Naive B cell (primary cell): ENCODE results near the gene COX5A. TPM values are rescaled to one million over a fixed set of nuclear protein-coding genes. Genes with fewer than 3 reads are reported as not detected.

Source experiments
- ATAC-seq, 2 donors: fragments of 150-1000 bp; cut with Tn5 transposase; 2 replicates each; pipeline ENCODE4 v1.10.0; 2021; ENCODE audit warnings: low read depth in 2 of 2, mild to moderate bottlenecking in 2 of 2, moderate library complexity in 2 of 2
- DNase-seq: peaks from one replicate; pipeline ENCODE4 v3.0.0; 2022
- H3K27ac Mint-ChIP-seq, 6 donors: one replicate each; pipeline ENCODE4 v1.8.0; 2020 to 2022; ENCODE audit warnings: mild to moderate bottlenecking in 6 of 6, mixed read lengths in 6 of 6, moderate library complexity in 5 of 6, inconsistent platforms in 2 of 6
- H3K27me3 Mint-ChIP-seq, 3 donors: one replicate each; pipeline ENCODE4 v1.8.0; 2021 to 2022; ENCODE audit warnings: mixed read lengths in 3 of 3, mild to moderate bottlenecking in 1 of 3
- H3K36me3 Mint-ChIP-seq, 2 donors: one replicate each; pipeline ENCODE4 v1.8.0; 2020 to 2022; ENCODE audit warnings: mixed read lengths in 2 of 2, inconsistent platforms in 1 of 2, mild to moderate bottlenecking in 1 of 2
- H3K4me1 Mint-ChIP-seq, 3 donors: one replicate each; pipeline ENCODE4 v1.8.0; 2020 to 2022; ENCODE audit warnings: mixed read lengths in 3 of 3, inconsistent platforms in 1 of 3, mild to moderate bottlenecking in 1 of 3, moderate library complexity in 1 of 3
- H3K4me3 Mint-ChIP-seq, 8 donors: one replicate each; pipeline ENCODE4 v1.8.0; 2020 to 2022; ENCODE audit warnings: mild to moderate bottlenecking in 8 of 8, mixed read lengths in 8 of 8, moderate library complexity in 8 of 8, inconsistent platforms in 2 of 8
- H3K9me3 Mint-ChIP-seq, 7 donors: one replicate each; pipeline ENCODE4 v1.8.0; 2020 to 2022; ENCODE audit warnings: mixed read lengths in 7 of 7, mild to moderate bottlenecking in 5 of 7, inconsistent platforms in 2 of 7, moderate library complexity in 1 of 7
- polyA plus RNA-seq, 6 donors: library from polyadenylated mRNA; unstranded; fragments of 300-500 nt; fragmentation: Illumina TruSeq; gene quantifications; one replicate each; pipeline ENCODE4 v1.2.3, GENCODE V29; 2021; ENCODE audit warnings: low read depth in 6 of 6

The COX5A gene
- 100 to 1,000 TPM; 250 to 322 (median 270) TPM for polyA plus RNA-seq

DNA sequence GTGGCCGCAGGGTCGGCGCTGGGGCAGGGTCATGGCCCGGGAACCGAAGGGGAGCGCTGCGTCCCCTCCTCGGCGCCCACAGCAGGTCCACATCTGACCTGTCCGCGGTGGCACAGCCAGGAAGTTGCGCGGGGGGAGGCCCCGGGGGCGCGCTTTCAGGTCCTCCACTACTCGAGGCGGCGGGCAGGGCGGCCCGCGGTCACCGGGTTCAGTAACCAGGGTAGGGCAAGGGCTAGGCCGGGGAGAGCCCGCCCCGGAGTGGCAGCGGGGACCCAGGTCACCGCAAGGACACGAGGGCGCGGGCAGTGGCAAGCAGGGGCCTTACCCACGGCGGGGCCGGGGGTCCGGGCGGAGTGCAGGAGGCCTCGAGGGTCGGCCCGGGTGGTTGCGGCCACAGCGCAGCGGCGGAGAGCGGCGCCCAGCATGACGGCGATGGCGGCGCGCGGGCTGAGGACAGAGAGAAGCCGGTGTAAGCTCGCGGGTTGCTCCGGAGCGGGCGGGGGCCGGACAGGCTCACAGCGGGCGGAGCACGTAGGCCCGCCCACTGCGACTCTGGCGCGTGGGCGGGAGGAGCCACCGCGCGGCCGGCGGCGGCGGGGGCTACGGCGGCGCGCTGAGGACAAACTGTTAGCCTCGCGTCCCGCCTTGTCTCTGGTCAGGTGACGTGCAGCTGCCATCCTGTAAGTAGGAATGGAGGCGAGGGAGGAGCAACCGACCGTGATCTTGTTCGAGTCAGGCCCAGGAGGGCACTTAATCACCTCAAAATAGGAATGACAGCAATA is at the start of gene COX5A:
TSS of gene COX5A (minus strand) at position 484 of the 782 bp plus-strand sequence. CDS start at position 425, 59 bp downstream.
- peak; percentile 94 to 95 for ATAC-seq
- DNase-seq = peak; percentile 93
- Mint-ChIP-seq H3K27ac (peak within 1 kb of the TSS; percentile 75 to 97 (median 94)), H3K4me1 (peaks cover 10 to 41% (median 17%) of the 10 kb centered on the region in 3 donors), H3K27me3 (peaks cover 0 to under 1% (median 0%) of the 10 kb centered on the region in 3 donors), H3K9me3 (no peaks in the 10 kb centered on the region), H3K36me3 (no peaks in the 10 kb centered on the region), H3K4me3 (peak within 1 kb of the TSS; percentile 88 to 97 (median 94))

- Mint-ChIP-seq H3K27ac (no peak overlapping the region), H3K4me1 (no peaks in the 10 kb centered on the region), H3K36me3 (no peaks in the 10 kb centered on the region), H3K27me3 (peaks cover 50 to 64% (median 63%) of the 10 kb centered on the region in 3 donors), H3K4me3 (no peak overlapping the region), H3K9me3 (peaks cover 0 to 2% (median 0%) of the 10 kb centered on the region in 7 donors)
- ATAC-seq (no peak), DNase-seq (no peak)
Measured at GRCh38 chr15:74983725-74984231, 45.9 kb upstream of the COX5A start.

DNA sequence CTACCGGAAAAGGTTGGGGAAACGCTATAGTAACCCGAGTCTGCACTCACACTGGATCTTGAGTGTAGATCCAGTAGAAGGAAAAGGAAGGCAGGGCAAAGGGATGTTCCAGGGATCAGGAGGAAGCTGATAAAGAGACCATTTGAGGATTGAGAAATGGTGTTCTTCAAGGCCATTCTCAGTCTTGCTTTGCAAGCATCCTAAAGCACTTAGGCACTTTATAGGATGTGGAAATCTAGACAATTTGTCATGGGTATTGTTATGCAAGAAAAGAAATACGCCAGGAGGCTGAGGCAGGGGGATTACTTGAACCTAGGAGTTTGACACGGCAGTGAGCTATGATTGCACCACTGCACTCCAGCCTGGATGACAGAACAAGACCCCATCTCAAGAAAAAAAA is 44.3 kb upstream of the COX5A start:
- H3K36me3 Mint-ChIP-seq = no peaks in the 10 kb centered on the region
- H3K4me3 Mint-ChIP-seq = no peak overlapping the region
- H3K4me1 Mint-ChIP-seq = no peaks in the 10 kb centered on the region
- ATAC-seq (no peak), DNase-seq (no peak)
- H3K9me3 Mint-ChIP-seq = peaks cover 0 to 2% (median 0%) of the 10 kb centered on the region in 7 donors
- peaks cover 47 to 70% (median 69%) of the 10 kb centered on the region in 3 donors for H3K27me3 Mint-ChIP-seq
- no peak overlapping the region for H3K27ac Mint-ChIP-seq

DNA sequence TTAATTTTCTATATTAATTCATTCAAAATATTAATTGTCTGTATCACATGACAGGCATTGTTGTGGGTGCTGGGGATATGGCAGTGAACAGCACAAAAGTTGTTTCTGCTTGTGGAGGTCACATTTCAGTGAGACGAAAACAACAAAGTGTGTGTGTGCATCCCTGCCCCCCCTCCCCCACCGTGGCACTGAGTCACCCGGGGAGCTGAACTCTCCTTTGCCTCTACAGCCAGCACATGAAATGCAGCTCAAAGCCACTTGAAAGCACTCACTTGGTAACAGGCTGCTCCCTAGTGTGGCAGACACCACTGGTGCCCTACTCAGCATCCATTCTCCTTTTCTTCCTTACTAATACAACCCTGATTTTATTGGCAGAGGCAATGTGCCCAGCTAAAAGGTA is 40.6 kb upstream of the COX5A start:
- Mint-ChIP-seq H3K27me3 (peaks cover 22 to 44% (median 34%) of the 10 kb centered on the region in 3 donors), H3K27ac (no peak overlapping the region), H3K4me3 (no peak overlapping the region), H3K9me3 (no peaks in the 10 kb centered on the region), H3K36me3 (no peaks in the 10 kb centered on the region), H3K4me1 (no peaks in the 10 kb centered on the region)
- DNase-seq (no peak), ATAC-seq (no peak)

GRCh38 chr15:74978077-74978476 is 40.2 kb upstream of the COX5A start:
- no peak overlapping the region for H3K4me3 Mint-ChIP-seq
- no peaks in the 10 kb centered on the region for H3K9me3 Mint-ChIP-seq
- H3K27ac Mint-ChIP-seq = peak overlapping the region in 1 of 6 donors; percentile 25
- ATAC-seq (no peak), DNase-seq (no peak)
- H3K4me1 Mint-ChIP-seq = no peaks in the 10 kb centered on the region
- H3K27me3 Mint-ChIP-seq = peaks cover 22 to 42% (median 34%) of the 10 kb centered on the region in 3 donors
- no peaks in the 10 kb centered on the region for H3K36me3 Mint-ChIP-seq

DNA sequence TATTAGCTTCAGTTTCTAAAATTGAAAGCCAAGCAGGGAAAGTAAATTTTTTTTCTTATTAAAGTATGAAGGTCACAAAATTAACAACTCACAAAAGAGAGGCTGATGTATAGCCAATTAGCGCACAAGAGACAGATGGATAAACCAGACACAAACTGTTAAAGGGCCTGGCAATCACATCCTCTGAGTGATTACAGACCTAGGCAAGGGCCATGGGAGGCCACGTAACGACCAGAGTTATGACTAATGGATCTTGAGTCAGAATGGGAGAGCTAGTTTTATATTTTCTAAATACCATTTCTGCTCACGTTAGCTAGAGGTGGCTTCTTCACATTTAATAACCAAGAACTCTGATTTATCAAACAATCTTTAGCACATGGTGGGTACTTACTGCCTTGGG is 39.7 kb upstream of the COX5A start:
- Mint-ChIP-seq H3K36me3 (no peaks in the 10 kb centered on the region), H3K4me1 (no peaks in the 10 kb centered on the region), H3K27ac (no peak overlapping the region), H3K27me3 (peaks cover 27 to 47% (median 39%) of the 10 kb centered on the region in 3 donors), H3K9me3 (no peaks in the 10 kb centered on the region), H3K4me3 (no peak overlapping the region)
- no peak for DNase-seq
- no peak for ATAC-seq

DNA sequence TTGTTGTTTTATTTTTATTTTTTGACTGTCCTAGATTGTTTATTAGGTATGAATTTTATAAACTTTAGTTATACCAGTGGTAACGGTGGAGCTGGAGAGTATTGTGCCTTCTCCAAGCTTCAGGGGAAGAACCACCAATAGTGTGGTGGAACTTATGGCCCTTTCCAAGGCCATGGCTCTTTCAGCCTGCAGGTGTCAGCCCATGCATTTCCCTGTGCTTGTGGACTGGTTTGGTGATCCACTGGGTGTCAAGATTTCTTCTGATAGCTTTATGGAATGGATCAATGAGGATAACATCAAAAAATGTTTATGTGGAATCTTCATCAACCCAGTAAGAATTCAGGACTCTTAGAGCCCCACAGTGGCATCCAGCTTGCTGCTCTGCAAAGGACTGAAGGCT is 38.3 kb upstream of the COX5A start:
- Mint-ChIP-seq H3K36me3 (no peaks in the 10 kb centered on the region), H3K27ac (no peak overlapping the region), H3K9me3 (no peaks in the 10 kb centered on the region), H3K4me1 (no peaks in the 10 kb centered on the region), H3K4me3 (no peak overlapping the region), H3K27me3 (peaks cover 24 to 42% (median 32%) of the 10 kb centered on the region in 3 donors)
- DNase-seq (no peak), ATAC-seq (no peak)

- Mint-ChIP-seq H3K36me3 (no peaks in the 10 kb centered on the region), H3K4me3 (no peak overlapping the region), H3K27ac (no peak overlapping the region), H3K27me3 (peaks cover 13 to 25% (median 22%) of the 10 kb centered on the region in 3 donors), H3K4me1 (no peaks in the 10 kb centered on the region), H3K9me3 (no peaks in the 10 kb centered on the region)
- no peak for DNase-seq
- no peak for ATAC-seq
Measured at GRCh38 chr15:74967670-74968069, 29.8 kb upstream of the COX5A start.

DNA sequence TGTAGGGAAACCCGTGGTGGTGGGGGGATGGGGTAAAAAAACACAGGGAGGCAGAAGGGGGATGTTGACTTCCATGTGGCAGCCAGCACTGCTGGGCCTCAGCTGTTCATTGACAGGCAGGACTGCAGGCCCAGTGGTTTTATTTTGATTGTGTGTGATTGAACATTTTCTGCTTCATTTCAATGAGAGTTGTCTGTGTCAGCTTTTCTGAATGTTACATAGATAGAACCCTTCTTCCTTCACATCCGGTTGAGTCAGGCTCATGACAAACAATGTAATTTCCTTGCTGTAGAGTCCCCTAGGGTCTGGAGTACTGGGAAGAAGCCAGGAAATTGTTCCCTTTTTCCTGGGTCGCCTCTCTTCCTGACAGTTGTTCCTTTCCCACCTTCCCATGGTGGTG is 26.9 kb upstream of the COX5A start:
- H3K4me3 Mint-ChIP-seq = no peak overlapping the region
- peaks cover 0 to under 1% (median 0%) of the 10 kb centered on the region in 3 donors for H3K4me1 Mint-ChIP-seq
- H3K36me3 Mint-ChIP-seq = no peaks in the 10 kb centered on the region
- no peak overlapping the region for H3K27ac Mint-ChIP-seq
- H3K27me3 Mint-ChIP-seq = peaks cover 35 to 52% (median 45%) of the 10 kb centered on the region in 3 donors
- no peak for ATAC-seq
- DNase-seq = no peak
- no peaks in the 10 kb centered on the region for H3K9me3 Mint-ChIP-seq

DNA sequence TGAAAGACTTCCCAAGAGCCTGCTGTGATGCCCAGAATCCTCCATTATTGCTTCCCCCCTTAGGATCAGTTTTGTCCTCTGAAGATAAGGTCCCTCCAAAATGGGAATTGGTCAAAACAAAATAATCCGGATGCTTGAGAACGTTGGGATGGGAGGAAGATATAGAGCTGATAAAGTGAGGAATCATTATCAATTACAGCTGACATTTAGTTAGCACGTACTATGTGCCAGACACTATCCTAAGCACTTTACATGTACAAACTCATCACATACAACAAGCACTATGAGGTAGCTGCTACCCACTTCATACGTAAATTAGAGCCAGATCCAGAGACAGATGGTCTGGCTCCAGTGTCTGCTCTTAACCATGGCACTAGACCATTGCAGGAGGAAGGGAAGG is 25.3 kb upstream of the COX5A start:
- peaks cover 12 to 16% (median 15%) of the 10 kb centered on the region in 3 donors for H3K4me1 Mint-ChIP-seq
- no peak overlapping the region for H3K4me3 Mint-ChIP-seq
- H3K36me3 Mint-ChIP-seq = no peaks in the 10 kb centered on the region
- no peak overlapping the region for H3K27ac Mint-ChIP-seq
- peaks cover 51 to 67% (median 57%) of the 10 kb centered on the region in 3 donors for H3K27me3 Mint-ChIP-seq
- H3K9me3 Mint-ChIP-seq = no peaks in the 10 kb centered on the region
- no peak for DNase-seq
- ATAC-seq = no peak

DNA sequence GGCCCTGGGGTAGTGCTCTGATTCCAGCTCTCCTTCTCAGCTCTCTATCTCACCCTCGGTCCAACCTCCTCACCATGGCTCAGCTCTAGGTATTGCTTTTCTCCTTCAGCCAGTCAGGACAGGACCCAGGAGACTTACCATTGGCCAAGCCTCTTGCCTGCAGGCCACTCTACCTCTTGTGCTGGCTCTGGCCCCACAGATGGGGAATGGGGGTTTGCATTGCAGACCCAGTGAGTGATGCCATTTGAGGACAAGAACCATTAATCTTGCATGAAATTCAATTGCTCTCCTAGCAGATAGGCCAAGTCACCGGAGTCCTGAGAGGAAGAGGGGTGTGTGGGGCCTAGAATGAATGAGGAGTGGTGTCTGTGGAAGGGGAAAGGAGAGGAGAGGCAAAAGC is 24.8 kb upstream of the COX5A start:
- no peak overlapping the region for H3K27ac Mint-ChIP-seq
- DNase-seq = no peak
- no peak for ATAC-seq
- H3K4me1 Mint-ChIP-seq = peaks cover 16 to 21% (median 20%) of the 10 kb centered on the region in 3 donors
- H3K36me3 Mint-ChIP-seq = no peaks in the 10 kb centered on the region
- peaks cover 56 to 73% (median 57%) of the 10 kb centered on the region in 3 donors for H3K27me3 Mint-ChIP-seq
- no peaks in the 10 kb centered on the region for H3K9me3 Mint-ChIP-seq
- H3K4me3 Mint-ChIP-seq = no peak overlapping the region

DNA sequence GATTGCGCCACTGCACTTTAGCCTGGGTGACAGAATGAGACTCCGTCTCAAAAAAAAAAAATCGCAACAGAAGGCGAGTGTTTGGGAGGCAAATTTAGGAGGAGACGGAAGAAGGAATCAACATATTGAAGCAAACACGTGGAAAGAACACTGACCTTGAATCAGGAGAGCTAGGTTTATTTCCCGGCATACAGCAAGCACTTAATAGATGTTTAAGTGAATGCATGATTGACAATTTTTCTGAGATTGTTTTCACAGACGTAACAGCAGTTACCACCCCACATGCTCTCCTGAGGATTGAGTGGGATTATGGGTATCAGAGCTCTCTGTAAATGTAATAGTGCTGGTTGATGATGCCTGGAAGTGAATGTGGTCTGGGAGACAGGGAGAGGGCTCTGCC is 24.3 kb upstream of the COX5A start:
- Mint-ChIP-seq H3K27ac (no peak overlapping the region), H3K4me1 (peaks cover 16 to 25% (median 24%) of the 10 kb centered on the region in 3 donors), H3K36me3 (no peaks in the 10 kb centered on the region), H3K9me3 (no peaks in the 10 kb centered on the region), H3K4me3 (no peak overlapping the region), H3K27me3 (peaks cover 57 to 77% (median 60%) of the 10 kb centered on the region in 3 donors)
- no peak for DNase-seq
- ATAC-seq = no peak

GRCh38 chr15:74961616-74962015 is 23.7 kb upstream of the COX5A start:
- no peak for ATAC-seq
- peaks cover 57 to 79% (median 60%) of the 10 kb centered on the region in 3 donors for H3K27me3 Mint-ChIP-seq
- H3K4me3 Mint-ChIP-seq = no peak overlapping the region

GRCh38 chr15:74960995-74961588 is 23.2 kb upstream of the COX5A start:
- H3K9me3 Mint-ChIP-seq = no peaks in the 10 kb centered on the region
- H3K27ac Mint-ChIP-seq = no peak overlapping the region
- H3K27me3 Mint-ChIP-seq = peaks cover 57 to 79% (median 60%) of the 10 kb centered on the region in 3 donors
- no peak overlapping the region for H3K4me3 Mint-ChIP-seq
- peaks cover 16 to 30% (median 27%) of the 10 kb centered on the region in 3 donors for H3K4me1 Mint-ChIP-seq
- DNase-seq (no peak), ATAC-seq (no peak)
- no peaks in the 10 kb centered on the region for H3K36me3 Mint-ChIP-seq

More at GRCh38 chr15:74961616-74962015, 23.7 kb upstream of the COX5A start:
- DNase-seq = no peak
- Mint-ChIP-seq H3K4me1 (peaks cover 16 to 30% (median 27%) of the 10 kb centered on the region in 3 donors), H3K27ac (no peak overlapping the region), H3K36me3 (no peaks in the 10 kb centered on the region), H3K9me3 (no peaks in the 10 kb centered on the region)
